ENCODE data around the gene PRAC2. TPM values are rescaled to one million over a fixed set of nuclear protein-coding genes. Genes with fewer than 3 reads are reported as not detected.
"Not testable (repeated sequence)": the region's sequence is repeated elsewhere in the genome, so short reads cannot be mapped to it uniquely, and the experiment has no call there.

The PRAC2 gene
- total RNA-seq, 1 donor from 2014 or later = not detected

DNA sequence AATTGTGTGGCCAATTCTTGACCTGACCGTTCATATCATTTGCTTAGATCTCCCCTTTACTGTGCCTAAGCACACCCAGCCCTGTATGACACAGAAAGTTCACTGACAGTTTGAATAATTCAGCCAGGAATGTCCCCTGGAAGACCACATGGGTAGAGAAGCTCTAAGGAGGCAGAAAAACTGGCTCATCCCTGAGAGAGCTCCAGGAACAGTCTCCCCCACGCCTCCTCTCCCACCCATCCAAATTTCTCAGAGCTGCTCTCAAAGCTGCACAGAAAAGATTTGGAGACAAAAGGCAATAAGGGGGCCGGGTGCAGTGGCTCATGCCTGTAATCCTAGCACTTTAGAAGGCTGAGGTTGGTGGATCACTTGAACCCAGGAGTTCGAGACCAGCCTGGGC is 11.9 kb upstream of the PRAC2 start:
- no peak overlapping the region for H3K27ac Mint-ChIP-seq (ENCODE audit: unreplicated experiment)
- peaks cover 99% of the 10 kb centered on the region for H3K27me3 Mint-ChIP-seq (ENCODE audit: low read depth)
- H3K9me3 Mint-ChIP-seq = no peaks in the 10 kb centered on the region
- no peaks in the 10 kb centered on the region for H3K4me1 Mint-ChIP-seq
- no peak overlapping the region for H3K4me3 Mint-ChIP-seq
- H3K36me3 Mint-ChIP-seq (ENCODE audit: low read depth) = no peaks in the 10 kb centered on the region
- no peak for DNase-seq (ENCODE audit: low read depth, low spot score)
- TF ChIP-seq, protein P1, sequence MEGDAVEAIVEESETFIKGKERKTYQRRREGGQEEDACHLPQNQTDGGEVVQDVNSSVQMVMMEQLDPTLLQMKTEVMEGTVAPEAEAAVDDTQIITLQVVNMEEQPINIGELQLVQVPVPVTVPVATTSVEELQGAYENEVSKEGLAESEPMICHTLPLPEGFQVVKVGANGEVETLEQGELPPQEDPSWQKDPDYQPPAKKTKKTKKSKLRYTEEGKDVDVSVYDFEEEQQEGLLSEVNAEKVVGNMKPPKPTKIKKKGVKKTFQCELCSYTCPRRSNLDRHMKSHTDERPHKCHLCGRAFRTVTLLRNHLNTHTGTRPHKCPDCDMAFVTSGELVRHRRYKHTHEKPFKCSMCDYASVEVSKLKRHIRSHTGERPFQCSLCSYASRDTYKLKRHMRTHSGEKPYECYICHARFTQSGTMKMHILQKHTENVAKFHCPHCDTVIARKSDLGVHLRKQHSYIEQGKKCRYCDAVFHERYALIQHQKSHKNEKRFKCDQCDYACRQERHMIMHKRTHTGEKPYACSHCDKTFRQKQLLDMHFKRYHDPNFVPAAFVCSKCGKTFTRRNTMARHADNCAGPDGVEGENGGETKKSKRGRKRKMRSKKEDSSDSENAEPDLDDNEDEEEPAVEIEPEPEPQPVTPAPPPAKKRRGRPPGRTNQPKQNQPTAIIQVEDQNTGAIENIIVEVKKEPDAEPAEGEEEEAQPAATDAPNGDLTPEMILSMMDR (conservative IDR thresholded peaks at IDR 0.05) = no peak

DNA sequence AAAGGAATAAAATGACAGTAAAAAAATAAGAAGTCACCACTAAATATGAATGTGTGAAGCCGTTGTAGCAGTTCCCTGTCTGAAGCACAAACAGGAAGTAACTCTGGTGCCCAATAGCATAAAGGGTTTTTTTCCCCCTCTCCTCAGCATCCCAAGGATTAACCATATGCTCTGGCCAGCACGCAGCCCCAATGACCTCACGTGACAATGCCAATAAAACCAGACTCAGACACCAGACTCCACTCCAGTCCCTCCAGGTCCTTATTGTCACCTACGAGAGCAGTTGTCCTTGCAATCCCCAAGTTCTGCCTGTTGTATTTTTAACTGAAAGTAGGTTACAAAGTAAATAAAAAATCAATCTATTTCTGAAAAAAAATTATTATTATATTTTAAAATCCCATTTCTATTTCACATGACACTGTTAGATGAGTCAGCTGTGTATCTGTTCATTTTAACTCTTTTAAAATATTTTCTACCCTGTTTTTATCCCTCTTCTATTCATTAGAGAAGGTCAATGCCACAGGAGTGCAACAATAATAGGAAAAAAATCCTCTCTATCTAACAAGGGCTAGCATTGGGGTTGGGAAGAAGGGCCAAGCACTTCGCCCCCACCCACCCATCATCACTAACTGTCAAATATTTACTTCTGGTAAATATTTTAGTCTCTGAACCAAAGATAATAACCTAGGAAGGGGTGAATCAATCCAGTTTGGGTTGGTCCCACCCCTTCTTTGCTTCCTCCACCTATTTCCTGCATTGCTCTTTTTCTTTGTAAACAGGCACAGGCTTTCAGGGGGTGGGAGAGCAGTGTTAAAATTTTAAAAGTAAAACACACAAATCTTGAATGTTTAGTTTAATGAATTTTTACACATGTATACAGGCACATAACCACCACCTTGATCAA is 7.2 kb upstream of the PRAC2 start:
- Mint-ChIP-seq H3K27ac (ENCODE audit: unreplicated experiment) (no peak overlapping the region), H3K4me3 (no peak overlapping the region), H3K36me3 (ENCODE audit: low read depth) (no peaks in the 10 kb centered on the region), H3K27me3 (ENCODE audit: low read depth) (peaks cover 99% of the 10 kb centered on the region), H3K4me1 (peaks cover 11% of the 10 kb centered on the region), H3K9me3 (no peaks in the 10 kb centered on the region)
- TF ChIP-seq, protein P1 (conservative IDR thresholded peaks at IDR 0.05) = no peak
- DNase-seq (ENCODE audit: low read depth, low spot score) = no peak

DNA sequence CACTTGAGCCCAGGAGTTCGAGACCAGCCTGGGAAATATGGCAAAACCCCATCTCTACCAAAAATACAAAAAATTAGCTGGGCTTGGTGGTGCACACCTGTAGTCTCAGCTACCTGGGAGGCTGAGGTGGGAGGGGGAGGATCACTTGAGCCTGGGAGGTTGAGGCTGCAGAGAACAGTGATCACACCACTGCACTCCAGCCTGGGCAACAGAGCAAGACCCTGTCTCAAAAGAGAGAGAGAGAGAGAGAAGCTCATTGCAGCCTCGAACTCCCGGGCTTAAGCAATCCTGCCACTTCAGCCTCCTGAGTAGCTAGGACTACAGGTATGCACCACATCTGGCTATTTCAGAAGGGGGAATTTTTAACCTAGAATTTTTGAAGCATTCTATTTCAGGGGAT is 6.4 kb upstream of the PRAC2 start:
- not testable (repeated sequence) for H3K4me3 Mint-ChIP-seq; H3K9me3 Mint-ChIP-seq; H3K27ac Mint-ChIP-seq (ENCODE audit: unreplicated experiment); H3K36me3 Mint-ChIP-seq (ENCODE audit: low read depth); DNase-seq (ENCODE audit: low read depth, low spot score)
- Mint-ChIP-seq H3K27me3 (ENCODE audit: low read depth) (peaks cover 100% of the 10 kb centered on the region), H3K4me1 (peaks cover 11% of the 10 kb centered on the region)

DNA sequence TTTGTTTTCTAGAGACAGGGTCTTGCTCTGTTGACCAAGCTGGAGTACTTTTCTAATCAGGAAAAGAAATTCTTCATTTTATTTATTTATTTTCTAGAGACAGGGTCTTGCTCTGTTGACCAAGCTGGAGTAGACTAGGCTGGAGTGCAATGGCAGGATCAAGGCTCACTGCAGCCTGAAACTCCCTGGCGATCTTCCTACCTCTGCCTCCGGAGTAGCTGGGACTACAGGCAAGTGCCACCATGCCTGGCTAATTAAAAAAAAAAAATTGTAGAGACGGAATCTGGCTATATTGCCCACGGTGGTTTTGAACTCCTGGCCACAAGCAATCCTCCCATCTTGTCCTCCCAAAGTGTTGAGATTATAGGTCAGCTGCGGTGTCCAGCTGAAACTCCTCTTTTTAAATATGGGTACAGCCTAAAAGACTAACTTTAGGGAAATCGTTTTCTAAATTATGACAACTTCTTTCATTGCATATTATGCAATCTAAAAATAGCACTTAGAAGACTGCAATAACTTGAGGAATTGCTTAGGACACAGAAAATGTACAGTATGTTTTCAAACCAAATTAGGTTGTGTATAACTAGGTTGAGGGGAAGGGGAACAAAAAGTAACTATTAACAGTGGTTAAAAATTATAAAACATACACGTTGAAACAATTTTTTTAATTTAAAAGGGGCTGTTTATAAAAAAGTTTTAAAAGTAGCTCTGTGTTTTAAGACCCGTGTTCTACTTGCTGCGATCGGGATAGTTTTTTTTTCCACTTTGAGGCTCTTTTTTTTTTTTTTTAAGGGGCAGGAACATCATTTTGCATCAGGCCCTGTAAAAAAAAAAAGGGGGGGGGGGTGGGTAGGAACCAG is 5.4 kb upstream of the PRAC2 start:
- Mint-ChIP-seq H3K27ac (ENCODE audit: unreplicated experiment) (no peak overlapping the region), H3K9me3 (no peaks in the 10 kb centered on the region), H3K27me3 (ENCODE audit: low read depth) (peaks cover 100% of the 10 kb centered on the region), H3K4me3 (no peak overlapping the region), H3K4me1 (peaks cover 11% of the 10 kb centered on the region), H3K36me3 (ENCODE audit: low read depth) (no peaks in the 10 kb centered on the region)
- no peak for DNase-seq (ENCODE audit: low read depth, low spot score)
- TF ChIP-seq, protein P1 (conservative IDR thresholded peaks at IDR 0.05) = no peak

DNA sequence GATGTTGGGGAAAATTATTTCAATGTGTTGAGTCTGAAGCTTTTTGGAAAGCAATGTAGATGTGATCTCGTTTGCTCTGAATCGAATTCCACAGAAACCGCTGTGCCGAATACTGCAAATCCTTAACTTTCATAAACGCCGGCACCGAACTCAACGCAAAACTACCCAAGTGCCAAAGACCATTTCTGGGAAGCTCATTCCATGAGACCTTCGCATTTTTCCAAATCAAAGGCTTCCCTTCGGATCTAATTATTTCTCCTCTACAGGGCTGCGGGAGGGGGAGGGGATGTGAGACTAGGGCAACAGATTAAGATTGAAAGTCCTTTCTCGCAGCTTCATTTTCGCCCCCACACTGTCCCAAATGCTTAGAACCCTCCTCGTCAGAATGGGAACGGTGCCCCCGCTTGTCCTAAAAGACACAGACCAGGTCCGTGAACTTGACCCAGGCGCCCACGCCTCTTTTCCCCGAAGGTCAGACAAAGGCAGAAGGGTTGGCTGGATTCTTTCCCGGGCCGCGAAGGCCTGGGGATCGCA is 4.7 kb upstream of the PRAC2 start:
- peaks cover 11% of the 10 kb centered on the region for H3K4me1 Mint-ChIP-seq
- no peaks in the 10 kb centered on the region for H3K9me3 Mint-ChIP-seq
- no peak overlapping the region for H3K27ac Mint-ChIP-seq (ENCODE audit: unreplicated experiment)
- H3K27me3 Mint-ChIP-seq (ENCODE audit: low read depth) = peaks cover 100% of the 10 kb centered on the region
- peak overlapping the region; percentile 13 for H3K4me3 Mint-ChIP-seq
- TF ChIP-seq, protein P1 (conservative IDR thresholded peaks at IDR 0.05) = no peak
- DNase-seq (ENCODE audit: low read depth, low spot score) = no peak
- no peaks in the 10 kb centered on the region for H3K36me3 Mint-ChIP-seq (ENCODE audit: low read depth)

Data from neural crest cell (in vitro differentiated cells).